Measurements from ENCODE around the gene PCSK4. TPM values are rescaled to one million over a fixed set of nuclear protein-coding genes. Genes with fewer than 3 reads are reported as not detected.
A peak's percentile ranks its signal among the peaks of the same experiment; 100 is the strongest.

PCSK4 gene
- total and polyA plus RNA-seq, 9 of the 15 experiments (the other 6 are each of a cell fraction or from before 2014, with no cell fraction given), result 0.01 to 9.1 (median 2.1) TPM; not detected in 1

DNA sequence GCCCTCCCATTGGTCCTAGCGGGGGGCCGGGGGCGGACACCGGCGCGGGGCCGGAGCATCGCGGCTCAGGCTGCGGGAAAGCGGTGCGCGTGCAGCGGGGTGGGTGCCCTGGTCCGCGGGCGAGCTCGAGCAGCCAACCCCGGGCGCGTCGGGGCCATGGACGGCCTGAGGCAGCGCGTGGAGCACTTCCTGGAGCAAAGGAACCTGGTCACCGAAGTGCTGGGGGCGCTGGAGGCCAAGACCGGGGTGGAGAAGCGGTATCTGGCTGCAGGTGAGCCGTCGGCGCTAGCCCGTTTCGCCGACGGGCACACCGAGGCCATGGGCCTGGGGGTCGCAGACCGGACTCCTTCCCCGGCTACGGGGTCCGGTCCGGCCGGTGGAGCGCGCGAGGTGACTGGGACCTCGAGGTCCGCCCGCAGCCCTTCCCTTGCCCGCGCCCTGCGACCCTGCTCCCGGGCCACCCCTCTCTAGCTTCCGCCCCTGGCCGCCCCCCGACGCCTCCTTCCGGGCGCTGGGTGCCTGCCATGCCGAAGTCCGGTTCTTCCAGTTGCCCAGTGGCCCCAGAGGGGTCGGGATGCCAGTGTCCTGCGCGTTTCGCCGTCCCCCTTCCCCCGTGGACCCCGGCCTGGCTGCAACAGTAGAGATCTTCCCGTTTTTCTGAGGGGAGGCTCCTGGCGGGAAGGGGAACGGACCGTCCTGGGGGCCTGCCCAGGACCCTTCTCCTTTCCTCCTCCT, 1.1 kb upstream of the PCSK4 start, which contains the start of gene REEP6 (continued):
- TF ChIP-seq, protein P1, sequence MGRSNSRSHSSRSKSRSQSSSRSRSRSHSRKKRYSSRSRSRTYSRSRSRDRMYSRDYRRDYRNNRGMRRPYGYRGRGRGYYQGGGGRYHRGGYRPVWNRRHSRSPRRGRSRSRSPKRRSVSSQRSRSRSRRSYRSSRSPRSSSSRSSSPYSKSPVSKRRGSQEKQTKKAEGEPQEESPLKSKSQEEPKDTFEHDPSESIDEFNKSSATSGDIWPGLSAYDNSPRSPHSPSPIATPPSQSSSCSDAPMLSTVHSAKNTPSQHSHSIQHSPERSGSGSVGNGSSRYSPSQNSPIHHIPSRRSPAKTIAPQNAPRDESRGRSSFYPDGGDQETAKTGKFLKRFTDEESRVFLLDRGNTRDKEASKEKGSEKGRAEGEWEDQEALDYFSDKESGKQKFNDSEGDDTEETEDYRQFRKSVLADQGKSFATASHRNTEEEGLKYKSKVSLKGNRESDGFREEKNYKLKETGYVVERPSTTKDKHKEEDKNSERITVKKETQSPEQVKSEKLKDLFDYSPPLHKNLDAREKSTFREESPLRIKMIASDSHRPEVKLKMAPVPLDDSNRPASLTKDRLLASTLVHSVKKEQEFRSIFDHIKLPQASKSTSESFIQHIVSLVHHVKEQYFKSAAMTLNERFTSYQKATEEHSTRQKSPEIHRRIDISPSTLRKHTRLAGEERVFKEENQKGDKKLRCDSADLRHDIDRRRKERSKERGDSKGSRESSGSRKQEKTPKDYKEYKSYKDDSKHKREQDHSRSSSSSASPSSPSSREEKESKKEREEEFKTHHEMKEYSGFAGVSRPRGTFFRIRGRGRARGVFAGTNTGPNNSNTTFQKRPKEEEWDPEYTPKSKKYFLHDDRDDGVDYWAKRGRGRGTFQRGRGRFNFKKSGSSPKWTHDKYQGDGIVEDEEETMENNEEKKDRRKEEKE (IDR thresholded peaks at IDR 0.05; ENCODE audit: borderline replicate concordance in 1 of 2, control insufficient read depth in 1 of 2, low read depth in 2 of 2, low read length in 1 of 2), result no peak
- TF ChIP-seq ZNF75A (CRISPR knock-in tag; IDR thresholded peaks at IDR 0.05) (no peak), SMARCC2 (IDR thresholded peaks at IDR 0.05; ENCODE audit: low read depth) (no peak), NCOA6 (IDR thresholded peaks at IDR 0.05) (no peak), TBP (optimal IDR thresholded peaks at IDR 0.05; ENCODE audit: low read depth, low read length) (peak; percentile 51), ZFP36 (IDR thresholded peaks at IDR 0.05; ENCODE audit: low read depth, low read length, partially characterized antibody) (no peak), HEY1 (CRISPR knock-in tag; IDR thresholded peaks at IDR 0.05; ENCODE audit: borderline replicate concordance) (no peak), DPF2 (IDR thresholded peaks at IDR 0.05) (no peak), NFE2 (IDR thresholded peaks at IDR 0.05; ENCODE audit: low read depth) (no peak), YY1 (IDR thresholded peaks at IDR 0.05; ENCODE audit: borderline replicate concordance in 1 of 3, control insufficient read depth in 1 of 3, extremely low read depth in 1 of 3, insufficient read depth in 3 of 3, insufficient read length in 1 of 3, insufficient replicate concordance in 2 of 3, low read depth in 1 of 3, low read length in 2 of 3) (peak in 1 of 3 experiments; percentile 23)
- TF ChIP-seq, protein P2, sequence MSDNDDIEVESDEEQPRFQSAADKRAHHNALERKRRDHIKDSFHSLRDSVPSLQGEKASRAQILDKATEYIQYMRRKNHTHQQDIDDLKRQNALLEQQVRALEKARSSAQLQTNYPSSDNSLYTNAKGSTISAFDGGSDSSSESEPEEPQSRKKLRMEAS (CRISPR knock-in tag; IDR thresholded peaks at IDR 0.05), result peak; percentile 60; the same call in 1 of the 2 replicates
- TF ChIP-seq, protein P3, sequence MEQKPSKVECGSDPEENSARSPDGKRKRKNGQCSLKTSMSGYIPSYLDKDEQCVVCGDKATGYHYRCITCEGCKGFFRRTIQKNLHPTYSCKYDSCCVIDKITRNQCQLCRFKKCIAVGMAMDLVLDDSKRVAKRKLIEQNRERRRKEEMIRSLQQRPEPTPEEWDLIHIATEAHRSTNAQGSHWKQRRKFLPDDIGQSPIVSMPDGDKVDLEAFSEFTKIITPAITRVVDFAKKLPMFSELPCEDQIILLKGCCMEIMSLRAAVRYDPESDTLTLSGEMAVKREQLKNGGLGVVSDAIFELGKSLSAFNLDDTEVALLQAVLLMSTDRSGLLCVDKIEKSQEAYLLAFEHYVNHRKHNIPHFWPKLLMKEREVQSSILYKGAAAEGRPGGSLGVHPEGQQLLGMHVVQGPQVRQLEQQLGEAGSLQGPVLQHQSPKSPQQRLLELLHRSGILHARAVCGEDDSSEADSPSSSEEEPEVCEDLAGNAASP (IDR thresholded peaks at IDR 0.05), result no peak
- TF ChIP-seq, protein P4, sequence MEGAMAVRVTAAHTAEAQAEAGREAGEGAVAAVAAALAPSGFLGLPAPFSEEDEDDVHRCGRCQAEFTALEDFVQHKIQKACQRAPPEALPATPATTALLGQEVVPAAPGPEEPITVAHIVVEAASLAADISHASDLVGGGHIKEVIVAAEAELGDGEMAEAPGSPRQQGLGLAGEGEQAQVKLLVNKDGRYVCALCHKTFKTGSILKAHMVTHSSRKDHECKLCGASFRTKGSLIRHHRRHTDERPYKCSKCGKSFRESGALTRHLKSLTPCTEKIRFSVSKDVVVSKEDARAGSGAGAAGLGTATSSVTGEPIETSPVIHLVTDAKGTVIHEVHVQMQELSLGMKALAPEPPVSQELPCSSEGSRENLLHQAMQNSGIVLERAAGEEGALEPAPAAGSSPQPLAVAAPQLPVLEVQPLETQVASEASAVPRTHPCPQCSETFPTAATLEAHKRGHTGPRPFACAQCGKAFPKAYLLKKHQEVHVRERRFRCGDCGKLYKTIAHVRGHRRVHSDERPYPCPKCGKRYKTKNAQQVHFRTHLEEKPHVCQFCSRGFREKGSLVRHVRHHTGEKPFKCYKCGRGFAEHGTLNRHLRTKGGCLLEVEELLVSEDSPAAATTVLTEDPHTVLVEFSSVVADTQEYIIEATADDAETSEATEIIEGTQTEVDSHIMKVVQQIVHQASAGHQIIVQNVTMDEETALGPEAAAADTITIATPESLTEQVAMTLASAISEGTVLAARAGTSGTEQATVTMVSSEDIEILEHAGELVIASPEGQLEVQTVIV (CRISPR knock-in tag; IDR thresholded peaks at IDR 0.05; ENCODE audit: borderline replicate concordance), result no peak
